ENCODE measurements around the gene SHC2.

DNA sequence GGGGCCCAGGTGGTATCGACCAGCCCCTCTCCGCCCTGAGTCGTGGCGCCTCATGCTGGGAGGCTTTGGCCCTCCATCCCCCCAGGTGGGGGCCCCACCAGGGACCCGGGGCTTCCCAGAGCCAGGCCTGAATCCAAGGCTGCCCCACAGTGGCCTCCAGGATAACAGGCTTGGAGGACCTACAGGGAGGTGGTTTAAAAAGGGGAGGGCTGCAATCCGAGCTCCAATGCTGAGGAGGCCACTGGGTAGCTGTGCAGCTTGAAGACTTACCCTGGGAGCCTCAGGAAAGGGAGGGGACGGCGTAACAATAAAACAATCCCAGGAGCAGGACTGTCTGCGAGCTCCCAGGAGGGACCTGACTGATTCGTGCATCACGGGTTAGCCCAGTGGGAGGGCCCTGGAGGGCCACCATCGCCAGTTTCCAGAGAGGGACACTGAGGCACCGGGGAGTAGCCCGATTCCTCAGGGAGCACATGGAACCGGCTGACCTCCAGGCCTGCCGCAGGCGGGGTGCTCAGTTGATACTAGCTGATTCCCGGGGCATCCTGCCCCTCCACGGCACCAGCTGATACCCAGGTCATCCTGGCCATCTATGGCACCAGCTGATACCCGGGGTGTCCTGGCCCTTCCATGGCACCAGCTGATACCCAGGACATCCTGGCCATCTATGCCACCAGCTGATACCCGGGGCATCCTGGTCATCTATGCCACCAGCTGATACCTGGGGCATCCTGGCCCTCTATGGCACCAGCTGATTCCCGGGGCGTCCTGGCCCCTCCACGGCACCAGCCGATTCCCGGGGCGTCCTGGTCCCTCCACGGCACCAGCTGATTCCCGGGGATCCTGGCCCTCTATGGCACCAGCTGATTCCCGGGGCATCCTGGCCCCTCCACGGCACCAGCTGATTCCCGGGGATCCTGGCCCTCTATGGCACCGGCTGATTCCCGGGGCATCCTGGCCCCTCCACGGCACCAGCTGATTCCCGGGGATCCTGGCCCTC is 48.2 kb downstream of the SHC2 start:
- TF ChIP-seq POLR2AphosphoS5 (IDR thresholded peaks at IDR 0.05), result no peak
- TF ChIP-seq POLR2A (IDR thresholded peaks at IDR 0.05), result no peak
- TF ChIP-seq CTCF (IDR thresholded peaks at IDR 0.05), result no peak
- TF ChIP-seq EP300 (IDR thresholded peaks at IDR 0.05), result no peak
